T-helper 9 cell (primary cell): Measurements from ENCODE around the gene METTL21A.

ENCODE experiments used
- DNase-seq: peaks from one replicate; pipeline ENCODE4 v3.0.0-alpha.2; 2020

Gene METTL21A

DNA sequence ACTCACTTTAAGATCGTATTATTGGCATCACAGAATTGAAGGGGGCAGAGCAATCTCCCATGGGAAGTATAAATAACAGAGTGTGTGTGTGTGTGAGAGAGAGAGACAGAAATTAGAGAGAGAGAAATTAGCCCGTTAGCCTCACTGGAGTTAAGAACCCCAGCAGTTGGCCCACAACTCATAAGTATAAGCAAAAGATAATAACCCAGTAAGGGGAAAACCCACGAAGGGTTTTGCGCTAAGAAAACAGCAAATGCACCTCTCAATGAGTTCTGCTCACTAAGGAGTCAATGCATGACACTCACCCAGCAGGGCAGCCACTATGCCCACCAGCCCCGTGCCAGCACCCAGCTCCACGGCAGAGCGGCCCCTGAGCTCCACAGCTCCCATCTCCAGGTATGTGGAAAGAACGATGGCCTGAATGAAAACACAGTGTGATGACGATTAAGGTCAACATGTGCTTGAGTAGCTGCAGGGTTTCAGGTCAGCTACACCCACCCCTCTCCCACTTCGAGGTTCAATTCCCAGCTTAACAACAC, 3.6 kb downstream of the METTL21A start:
- no peak for DNase-seq

DNA sequence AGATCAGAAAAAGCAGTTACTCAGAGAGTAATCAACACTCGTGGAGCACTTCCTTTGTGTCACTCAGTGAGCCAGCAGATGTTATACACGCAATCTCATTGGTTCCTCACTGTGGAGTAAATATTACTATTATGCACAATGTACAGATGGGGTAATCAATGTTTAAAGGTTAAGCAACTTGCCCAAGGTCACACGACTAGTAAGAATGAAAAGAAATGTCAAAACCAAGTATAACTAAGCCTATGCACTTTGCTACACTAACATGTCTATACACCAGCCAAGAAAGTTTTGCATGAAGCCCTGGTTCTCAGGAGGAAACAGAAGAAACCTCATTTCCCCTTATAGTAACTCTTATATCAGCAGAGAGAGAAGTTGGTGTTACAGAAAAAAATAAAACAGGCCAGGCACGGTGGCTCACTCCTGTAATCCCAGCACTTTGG, 5.4 kb downstream of the METTL21A start:
- no peak for DNase-seq

DNA sequence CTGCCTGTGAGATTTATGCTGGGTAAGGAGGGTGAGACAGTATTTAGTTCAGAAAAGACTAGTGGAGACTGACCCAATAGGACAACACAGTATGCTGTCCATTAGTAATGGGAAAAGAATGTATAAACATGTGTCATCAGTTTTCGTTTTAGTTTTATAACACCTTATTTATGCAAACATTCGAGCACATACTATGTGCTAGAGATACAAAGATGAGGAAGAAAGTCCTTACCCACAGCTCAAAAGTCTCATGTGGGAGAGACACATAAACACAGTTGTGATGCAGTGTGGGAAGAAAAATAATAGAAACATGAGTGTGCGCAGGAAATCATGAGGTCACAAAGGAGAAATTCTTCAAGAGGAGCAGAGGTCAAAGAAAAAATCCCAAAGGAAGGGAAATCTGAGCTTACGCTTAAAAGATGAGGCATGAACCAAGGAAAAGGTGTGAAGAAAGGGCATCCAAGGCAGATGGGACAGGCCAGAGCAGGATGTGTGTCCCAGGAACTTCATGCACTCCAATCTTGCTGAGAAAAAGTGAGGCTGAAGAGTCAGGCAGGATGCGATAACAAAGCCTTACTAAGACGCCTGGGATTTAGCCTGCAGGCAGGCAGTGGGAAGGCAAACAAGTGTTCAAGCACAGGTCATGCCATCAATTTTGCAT, 8.1 kb downstream of the METTL21A start:
- DNase-seq, result no peak

DNA sequence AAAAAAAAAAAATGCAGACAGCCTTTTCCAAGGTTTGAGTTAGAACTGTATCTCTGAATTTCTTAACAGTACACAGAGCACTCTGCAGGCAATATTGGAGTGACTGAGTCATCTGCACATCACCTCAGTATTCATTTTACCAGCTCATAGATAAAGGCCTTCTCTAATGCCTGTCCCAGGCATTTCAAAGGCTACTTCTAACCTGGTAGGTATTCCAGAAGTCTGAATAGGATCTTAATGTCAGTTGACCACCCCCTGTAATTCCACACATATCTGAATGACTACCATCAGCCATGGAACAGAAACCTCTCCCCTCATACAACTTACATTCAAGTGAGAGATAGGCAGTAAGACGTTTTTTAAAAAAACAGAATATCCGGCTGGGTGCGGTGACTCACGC, 9.0 kb downstream of the METTL21A start:
- no peak for DNase-seq

DNA sequence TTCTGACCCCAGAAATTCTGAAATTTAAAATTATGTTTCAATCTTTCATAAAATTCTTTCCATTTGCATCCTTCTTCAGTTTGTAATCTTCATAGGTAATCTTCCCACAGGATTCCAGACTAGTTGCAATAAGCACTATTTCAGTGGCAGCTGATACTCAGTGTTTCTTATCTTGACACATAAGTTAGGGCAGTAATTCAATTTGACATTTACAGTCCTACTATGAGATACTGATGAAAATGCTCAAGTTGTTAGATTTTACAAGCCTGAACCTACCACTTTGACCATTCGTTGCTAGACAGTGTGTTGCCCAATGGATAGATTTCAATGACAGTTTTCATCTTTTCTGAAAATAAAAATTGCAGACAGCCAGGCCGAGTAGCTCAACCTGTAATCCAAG, 10.4 kb downstream of the METTL21A start:
- no peak for DNase-seq

DNA sequence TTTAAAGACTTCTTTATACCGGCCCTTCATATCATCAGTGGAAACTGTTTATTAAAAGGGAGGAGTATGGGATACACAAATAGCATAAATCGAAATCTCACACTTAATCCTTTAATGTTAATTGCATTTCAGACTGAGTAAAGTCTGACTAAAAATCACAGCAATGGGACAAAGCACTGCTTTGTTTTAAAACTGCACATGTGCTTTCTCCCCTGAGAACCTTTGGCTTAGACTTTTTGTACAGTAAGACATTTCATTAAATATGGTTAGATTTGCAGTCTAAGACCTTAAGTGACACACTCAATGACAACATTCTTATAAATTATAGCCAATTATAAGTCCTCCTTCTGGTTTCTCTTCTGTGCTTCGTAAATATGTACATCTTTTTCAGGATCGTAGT, 12.5 kb downstream of the METTL21A start:
- no peak for DNase-seq

DNA sequence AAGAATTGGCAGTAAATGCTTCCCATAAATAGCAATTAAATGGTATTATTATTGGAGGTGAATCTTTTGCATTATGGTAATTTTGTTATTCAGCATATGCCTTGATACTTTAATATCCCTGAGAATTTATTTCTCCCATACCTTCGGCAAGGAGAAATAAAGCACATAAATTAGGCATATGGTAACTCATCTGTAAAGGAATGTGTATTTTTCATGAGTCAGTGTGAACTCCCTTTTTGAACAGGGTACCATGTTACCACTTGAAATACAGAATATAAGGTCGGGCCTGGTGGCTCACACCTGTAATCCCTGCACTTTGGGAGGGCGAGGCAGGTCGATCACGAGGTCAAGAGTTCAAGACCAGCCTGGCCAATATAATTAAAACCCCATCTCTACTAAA, 18.4 kb downstream of the METTL21A start:
- no peak for DNase-seq

DNA sequence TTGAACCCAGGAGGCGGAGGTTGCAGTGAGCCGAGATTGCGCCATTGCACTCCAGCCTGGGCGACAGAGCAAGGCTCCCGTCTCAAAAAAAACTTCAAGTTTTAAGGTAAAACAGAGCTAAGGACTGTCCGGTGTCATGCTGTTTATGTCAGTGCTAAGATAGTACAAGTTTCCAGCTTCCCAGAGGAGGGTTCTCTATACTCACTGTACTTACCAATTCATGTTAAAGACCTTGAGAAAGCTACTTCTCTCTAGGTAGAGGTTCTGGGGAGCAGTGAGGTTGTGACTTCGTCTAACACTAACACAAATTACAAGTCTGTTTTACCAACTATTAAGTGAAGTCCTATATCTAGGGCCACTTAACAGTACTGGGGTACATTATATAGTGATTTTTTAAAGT, 18.8 kb downstream of the METTL21A start:
- no peak for DNase-seq

DNA sequence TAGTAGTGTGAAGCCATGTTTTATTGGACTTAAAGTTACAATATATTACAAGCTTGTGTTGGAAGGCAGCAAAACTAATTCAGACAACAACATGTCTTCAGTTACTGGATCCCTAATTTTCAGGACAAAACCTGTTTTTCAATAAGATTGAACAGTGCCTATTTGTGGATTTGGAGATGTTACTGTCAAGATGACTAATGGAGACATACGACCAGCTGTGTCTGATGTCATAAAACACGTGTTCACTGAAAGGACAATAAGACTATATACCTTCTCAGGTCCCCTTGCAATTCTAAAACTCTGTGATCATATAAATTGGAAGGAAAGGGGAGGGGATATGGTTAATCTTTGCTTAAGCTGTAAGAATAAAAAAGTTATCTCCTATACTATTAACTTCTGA, 21.7 kb downstream of the METTL21A start:
- no peak for DNase-seq

DNA sequence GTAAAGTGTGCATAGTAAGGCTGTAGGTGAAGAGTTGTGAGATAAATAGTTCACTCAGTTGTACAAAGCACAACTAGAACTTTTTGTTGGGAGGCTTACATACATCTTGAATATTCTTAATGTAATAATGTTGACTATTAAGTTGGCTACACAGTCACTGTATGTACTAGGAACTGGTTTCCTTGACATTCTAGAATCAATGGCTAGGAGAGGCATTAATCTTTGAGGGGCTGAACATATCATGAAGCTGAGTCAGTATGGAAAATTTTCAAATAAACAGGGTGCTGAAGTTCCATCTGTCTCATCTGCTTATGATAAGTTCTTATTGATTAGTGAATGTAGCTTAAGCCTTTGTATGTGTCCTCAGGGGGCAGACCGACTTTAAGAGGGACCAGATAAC, 23.4 kb downstream of the METTL21A start:
- DNase-seq, result no peak

DNA sequence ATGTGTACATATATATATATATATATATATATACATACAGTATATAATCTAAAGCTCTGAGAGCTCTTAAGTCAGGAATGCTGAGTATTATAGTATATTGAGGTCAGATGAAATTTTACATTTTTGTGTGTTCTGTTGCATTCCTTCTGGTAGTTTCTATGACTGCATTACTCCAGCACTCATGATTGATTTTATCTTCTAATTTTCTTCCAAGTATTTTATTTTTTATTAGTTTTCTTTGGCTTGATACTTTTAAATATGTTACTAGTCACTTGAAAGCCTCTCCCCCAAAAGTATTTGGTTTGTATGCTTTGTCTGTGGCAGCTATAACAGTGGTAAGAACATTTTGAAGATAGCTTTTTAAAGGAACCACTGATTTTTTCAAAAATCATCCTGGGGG, 25.0 kb downstream of the METTL21A start:
- DNase-seq, result no peak

DNA sequence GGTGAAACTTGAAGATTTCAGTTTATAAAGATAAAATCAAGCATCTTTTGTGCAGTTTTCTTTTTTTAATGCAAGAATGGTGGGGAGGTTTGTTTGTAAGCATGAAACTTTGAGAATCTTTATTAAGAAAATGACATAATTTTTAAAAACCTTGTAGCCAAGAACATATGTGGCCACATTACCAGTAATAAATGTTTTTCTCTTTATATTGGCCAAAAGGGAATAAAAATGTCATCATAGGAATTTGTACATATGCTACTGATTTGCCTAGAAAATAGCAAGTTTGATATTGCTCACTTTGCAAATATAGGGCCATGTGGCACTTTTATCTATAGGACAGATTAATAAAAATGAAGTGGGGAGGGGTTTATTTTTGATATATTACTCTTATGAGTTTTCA, 25.6 kb downstream of the METTL21A start:
- no peak for DNase-seq

DNA sequence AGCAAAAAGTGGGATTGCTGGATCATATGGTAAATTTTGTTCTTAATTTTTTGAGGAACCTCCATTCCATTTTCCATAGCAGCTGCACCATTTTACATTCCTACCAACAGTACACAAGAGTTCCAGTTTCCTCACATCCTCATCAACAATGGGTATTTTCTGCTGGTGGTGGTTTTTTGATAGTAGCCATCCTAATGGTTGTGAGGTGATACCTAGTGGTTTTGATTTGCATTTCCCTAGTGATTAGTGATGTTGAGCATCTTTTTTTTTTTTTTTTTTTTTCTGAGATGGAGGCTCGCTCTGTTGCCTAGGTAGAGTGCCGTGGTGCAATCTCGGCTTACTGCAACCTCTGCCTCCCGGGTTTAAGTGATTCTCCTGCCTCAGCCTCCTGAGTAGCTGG, 30.5 kb downstream of the METTL21A start:
- DNase-seq, result no peak

DNA sequence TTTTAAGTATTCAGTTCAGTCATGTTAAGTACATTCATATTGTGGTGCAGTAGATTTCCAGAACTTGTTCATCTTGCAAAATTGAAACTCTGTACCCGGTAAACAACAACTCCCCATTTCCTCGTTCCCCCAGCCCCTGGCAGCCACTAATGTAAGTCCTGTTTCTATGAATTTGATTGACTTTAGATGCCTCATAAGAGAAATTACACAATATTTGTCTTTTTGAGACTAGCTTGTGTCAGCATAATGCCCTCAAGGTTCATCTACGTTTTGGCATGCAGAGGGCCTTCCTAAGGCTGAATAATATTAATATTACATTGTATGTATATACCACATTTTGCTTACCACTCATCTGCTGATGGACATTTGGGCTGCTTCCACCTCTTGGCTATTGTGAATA, 30.9 kb downstream of the METTL21A start:
- DNase-seq, result no peak

DNA sequence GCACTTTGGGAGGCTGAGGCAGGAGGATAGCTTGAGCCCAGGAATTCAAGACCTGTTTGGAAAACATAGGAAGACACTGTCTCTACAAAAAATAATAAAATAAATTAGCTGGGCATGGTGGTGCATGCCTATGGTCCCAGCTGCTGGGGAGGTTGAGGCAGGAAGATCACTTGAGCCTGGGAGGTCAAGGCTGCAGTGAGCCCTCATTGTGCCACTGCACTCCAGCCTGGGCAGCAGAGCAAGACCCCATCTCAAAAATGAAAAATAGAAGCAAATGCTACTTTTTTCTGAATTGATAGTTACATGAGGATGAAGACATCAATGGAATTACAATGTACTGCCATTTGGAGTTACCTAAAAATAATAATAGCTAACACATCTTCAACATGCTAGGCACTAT, 31.9 kb downstream of the METTL21A start:
- DNase-seq, result no peak

DNA sequence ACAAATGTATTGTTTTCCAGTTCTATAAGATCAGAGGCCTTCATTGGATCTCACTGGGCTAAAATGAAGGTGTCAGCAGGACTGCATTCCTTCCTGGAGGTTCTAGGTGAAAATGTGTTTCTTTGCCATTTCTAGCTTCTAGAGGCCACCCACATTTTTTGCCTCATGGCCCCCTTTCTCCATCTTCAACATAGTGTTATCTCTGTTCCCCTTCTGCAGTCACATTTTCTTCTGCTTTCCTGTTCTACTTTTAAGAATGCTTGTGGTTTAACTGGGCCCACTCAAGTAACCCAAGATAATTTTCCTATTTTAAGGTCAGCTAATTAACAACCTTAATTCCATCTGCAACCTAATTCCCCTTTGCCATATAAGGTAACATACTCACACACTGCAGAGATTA, 36.1 kb downstream of the METTL21A start:
- DNase-seq, result no peak

DNA sequence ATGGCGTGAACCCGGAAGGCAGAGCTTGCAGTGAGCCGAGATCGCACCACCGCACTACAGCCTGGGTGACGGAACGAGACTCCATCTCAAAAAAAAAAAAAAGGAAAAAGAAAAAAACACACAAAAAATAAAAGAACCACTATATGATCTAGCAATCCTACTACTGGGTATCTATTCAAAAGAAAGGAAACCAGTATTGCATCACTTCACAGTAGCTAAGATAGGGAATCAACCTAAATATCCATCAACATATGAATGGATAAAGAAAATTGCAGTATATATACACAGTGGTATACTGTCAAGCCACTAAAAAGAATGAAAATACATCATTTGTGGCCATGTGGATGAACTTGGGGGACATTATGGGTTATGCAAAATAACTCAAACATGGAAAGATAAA, 37.9 kb downstream of the METTL21A start:
- no peak for DNase-seq

DNA sequence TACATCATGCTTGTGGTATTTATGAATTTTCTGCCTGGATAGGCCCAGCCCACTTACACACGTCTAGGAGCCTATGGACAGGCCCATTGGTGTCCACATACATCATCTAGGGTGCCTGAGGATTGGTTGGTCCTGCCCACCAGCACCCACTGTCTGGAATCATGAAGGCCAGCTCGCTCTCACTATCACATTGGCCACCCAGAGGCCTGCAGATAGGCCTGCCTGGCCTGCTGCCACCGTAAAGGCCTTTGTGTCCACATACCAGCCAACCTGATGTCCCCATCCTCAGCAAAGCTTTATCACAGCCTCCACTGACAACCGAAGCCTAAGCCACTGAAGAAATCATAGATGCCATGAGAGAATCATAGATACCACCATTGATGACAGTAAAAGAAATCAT, 40.2 kb downstream of the METTL21A start:
- DNase-seq, result no peak

DNA sequence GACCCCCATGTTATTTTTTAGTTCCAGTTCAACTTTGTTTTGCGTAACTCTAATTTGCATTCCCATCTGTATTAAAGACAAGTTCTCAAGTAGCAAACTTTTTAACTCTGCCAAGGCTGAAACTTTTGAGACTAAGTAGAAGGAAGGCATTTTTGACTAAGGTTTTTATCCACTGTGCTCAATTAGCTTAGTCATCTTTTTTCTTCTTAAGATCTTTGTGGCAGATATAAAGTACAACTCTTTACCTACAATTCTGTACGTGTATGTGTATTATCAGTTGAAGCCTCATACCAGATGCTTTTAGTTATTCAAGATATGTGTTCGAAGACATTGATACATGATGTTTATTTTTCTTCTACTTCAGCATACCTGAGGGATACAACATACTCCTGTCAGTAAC, 53.8 kb downstream of the METTL21A start:
- no peak for DNase-seq

DNA sequence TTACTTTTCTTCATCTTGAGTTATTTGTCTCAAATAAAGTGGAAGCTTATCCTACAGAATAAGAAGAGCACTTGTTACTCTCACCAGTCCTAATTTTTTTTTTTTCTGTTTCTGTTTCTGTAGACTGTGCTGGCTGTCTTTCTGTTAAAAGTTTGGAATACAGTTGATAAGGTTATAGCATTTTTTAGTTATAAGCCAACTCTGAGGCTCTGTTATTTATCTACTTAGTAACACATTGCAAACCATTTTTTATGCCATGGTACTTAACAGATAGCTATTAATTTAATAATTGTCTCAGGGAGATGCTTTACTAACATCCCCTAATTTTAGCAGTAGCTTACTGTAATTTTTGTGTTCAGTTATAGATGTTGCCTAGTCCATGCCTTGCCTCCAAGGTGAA, 57.5 kb downstream of the METTL21A start:
- no peak for DNase-seq

DNA sequence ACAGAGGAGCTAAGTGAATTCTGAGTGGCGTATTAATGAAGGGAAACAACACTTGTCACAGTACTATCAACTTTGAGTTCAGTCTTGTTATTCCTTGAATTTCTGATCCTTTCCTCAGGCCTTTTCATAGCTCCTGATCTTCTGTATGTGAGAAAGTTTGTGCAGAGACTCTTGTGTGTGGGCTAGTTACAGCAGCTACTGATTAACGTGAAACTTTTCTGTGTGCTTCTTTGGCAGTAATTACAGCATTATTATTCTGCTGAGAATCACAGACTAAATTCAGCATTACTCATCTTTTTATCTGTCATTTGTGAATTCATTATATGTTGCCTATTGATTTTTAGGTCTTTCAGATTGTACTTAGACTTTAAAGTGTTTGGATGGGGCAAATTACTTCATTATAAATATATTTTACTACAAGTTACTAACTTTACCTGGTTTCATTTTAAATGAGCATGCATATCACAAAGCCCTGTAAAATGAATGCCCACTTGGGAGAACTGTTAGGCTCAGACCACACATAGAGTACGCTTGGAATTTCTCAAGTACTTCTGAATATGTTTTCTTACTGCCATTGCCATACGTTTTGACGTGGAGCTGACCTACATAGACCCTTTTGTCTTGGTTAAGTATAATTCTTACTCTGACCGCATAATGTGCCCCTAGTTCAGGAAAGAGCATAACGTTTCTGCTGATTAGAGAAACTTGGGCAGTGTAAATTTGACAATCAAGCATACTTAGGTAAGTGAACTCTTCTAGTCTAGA, 59.3 kb downstream of the METTL21A start:
- no peak for DNase-seq
